Breast epithelium (tissue), 4 donors: ENCODE measurements around the gene CDKN1C. TPM values are rescaled to one million over a fixed set of nuclear protein-coding genes. Genes with fewer than 3 reads are reported as not detected.

ENCODE experiments used
- DNase-seq, 2 donors: peaks; one replicate each; pipeline ENCODE4 v3.0.0-alpha.2; 2019; ENCODE audit warnings: low spot score in 2 of 2
- H3K27ac ChIP-seq, 2 donors: fragments of 200-600 bp; sonication (generic) in 1 of 2; one replicate each; pipeline ENCODE4 v1.5.1; 2016 to 2019; ENCODE audit warnings: mild to moderate bottlenecking in 1 of 2
- H3K27me3 ChIP-seq, 2 donors: fragments of 200-600 bp; sonication (generic) in 1 of 2; one replicate each; pipeline versions ENCODE4 v1.5.1 to v1.6.0; 2017 to 2019; ENCODE audit warnings: control low read depth in 1 of 2, mild to moderate bottlenecking in 1 of 2
- H3K36me3 ChIP-seq: fragments of 200-600 bp; one replicate; pipeline ENCODE4 v1.5.1; 2019
- H3K4me1 ChIP-seq, 2 donors: fragments of 200-600 bp; sonication (generic); one replicate each; pipeline ENCODE4 v1.5.1; 2016 to 2019; ENCODE audit warnings: control low read depth in 1 of 2
- H3K4me3 ChIP-seq, 3 donors: fragments of 200-600 bp; sonication (generic); 1 replicate in 2 of 3; 2 replicates in 1 of 3; pipeline ENCODE4 v1.5.1; 2016 to 2019; ENCODE audit warnings: mild to moderate bottlenecking in 3 of 3, moderate library complexity in 2 of 3
- H3K9me3 ChIP-seq, 2 donors: fragments of 200-600 bp; sonication (generic) in 1 of 2; one replicate each; pipeline ENCODE4 v1.5.1; 2016 to 2019; ENCODE audit warnings: control low read depth in 1 of 2
- POLR2A ChIP-seq: fragments of 450-650 bp; IDR thresholded peaks from one replicate; pipeline ENCODE4 v1.6.1; 2016; ENCODE audit warnings: antibody characterized with exemption, mild to moderate bottlenecking, moderate library complexity
- POLR2AphosphoS5 ChIP-seq, 3 donors: sonication (generic); formaldehyde crosslinking; IDR thresholded peaks; one replicate each; pipeline ENCODE4 v1.6.1; 2017; ENCODE audit warnings: antibody characterized with exemption in 3 of 3
- intact Hi-C: fragments of 100-400 bp; cut with DNase I; formaldehyde crosslinking; loops from one replicate; pipeline ENCODE4 v1.15.1; 2023; ENCODE audit warnings: low total_unique reads
- total RNA-seq, 3 donors: library from RNA; depleted of rRNA; stranded (reverse); fragments of >200 nt; gene quantifications; one replicate each; pipeline ENCODE4 v1.1.0, GENCODE V29; 2016
- TF ChIP-seq, protein P1 (sequence below), 3 donors: fragments of 450-650 bp; IDR thresholded peaks; one replicate each; pipeline ENCODE4 v1.5.1; 2016 to 2017; ENCODE audit warnings: antibody characterized with exemption in 3 of 3, mild to moderate bottlenecking in 3 of 3, moderate library complexity in 3 of 3

CDKN1C gene
- 100 to 1,000 TPM in 1 of 3 donors, 10 to 100 TPM in 2; 48.2 to 136 (median 88.8) TPM for total RNA-seq

DNA sequence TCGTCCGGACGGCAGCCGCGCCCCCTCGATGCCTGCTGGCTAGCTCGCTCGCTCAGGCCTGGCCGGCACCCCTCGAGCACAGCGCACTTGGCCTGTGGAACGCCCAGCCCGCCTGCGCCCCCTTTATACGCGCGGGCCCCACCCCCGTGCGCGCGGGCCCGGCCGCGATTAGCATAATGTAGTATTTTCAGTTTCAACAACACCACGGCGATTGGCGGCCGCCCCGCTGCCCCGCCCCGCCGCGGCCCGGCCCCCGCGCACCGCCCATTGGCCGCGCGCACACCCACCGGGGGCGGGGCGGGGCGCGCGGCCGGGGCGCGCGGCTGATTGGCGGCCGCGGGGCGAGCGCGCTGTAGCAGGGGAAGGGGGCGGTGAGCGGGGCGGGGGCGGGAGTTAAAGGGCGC lies at the start of gene CDKN1C:
TSS of gene CDKN1C (minus strand) at position 98 of the 404 bp plus-strand sequence. CDS start 319 bp downstream, outside the sequence.
- intact Hi-C loops: loop anchor here (10.0 kb wide), 1 partner anchor 181 kb away; no protein-coding TSS in a partner anchor
- peak; percentile 86 to 88 for DNase-seq
- Histone ChIP-seq H3K4me1 (peaks cover 4 to 9% of the 10 kb centered on the region in 2 donors), H3K27ac (peak within 1 kb of the TSS; percentile 86 to 95), H3K27me3 (no peaks in the 10 kb centered on the region), H3K9me3 (no peaks in the 10 kb centered on the region), H3K36me3 (no peaks in the 10 kb centered on the region), H3K4me3 (peak within 1 kb of the TSS; percentile 70 to 98 (median 89))
- TF ChIP-seq, protein P1, sequence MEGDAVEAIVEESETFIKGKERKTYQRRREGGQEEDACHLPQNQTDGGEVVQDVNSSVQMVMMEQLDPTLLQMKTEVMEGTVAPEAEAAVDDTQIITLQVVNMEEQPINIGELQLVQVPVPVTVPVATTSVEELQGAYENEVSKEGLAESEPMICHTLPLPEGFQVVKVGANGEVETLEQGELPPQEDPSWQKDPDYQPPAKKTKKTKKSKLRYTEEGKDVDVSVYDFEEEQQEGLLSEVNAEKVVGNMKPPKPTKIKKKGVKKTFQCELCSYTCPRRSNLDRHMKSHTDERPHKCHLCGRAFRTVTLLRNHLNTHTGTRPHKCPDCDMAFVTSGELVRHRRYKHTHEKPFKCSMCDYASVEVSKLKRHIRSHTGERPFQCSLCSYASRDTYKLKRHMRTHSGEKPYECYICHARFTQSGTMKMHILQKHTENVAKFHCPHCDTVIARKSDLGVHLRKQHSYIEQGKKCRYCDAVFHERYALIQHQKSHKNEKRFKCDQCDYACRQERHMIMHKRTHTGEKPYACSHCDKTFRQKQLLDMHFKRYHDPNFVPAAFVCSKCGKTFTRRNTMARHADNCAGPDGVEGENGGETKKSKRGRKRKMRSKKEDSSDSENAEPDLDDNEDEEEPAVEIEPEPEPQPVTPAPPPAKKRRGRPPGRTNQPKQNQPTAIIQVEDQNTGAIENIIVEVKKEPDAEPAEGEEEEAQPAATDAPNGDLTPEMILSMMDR (IDR thresholded peaks at IDR 0.05): no peak
- TF ChIP-seq POLR2AphosphoS5 (IDR thresholded peaks at IDR 0.05): peak; percentile 91 to 94 (median 92)
- TF ChIP-seq POLR2A: peak; percentile 70

DNA sequence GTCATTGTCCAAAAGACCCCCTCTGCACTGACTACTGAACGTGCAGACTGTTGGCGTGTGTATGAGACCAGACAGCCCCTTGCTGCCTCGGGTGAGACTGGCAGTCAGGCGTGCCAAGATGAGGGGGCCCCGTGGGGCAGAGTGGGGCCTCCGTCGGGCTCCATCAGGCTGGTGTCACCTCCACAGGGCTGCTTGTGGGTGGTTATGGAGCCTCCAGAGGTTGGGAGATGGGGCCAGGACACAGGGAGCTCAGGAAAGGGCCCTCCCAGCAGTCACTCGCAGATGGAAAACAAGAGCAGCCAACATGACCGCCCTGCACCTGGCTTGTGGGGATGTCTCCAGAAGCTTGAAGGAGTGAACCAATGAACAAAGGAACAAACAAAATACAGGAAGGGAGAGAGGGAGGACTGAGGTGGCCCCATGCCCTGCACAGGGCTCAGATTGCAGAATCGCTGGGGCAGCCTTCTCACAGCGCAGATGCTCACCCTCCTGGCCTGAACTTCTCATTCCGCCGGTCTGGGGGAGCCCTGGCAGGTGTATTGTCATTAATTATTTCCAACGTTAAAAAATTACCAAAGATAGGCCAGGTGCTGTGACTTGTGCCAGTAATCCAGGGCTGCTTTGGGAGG lies 49.1 kb upstream of the CDKN1C start:
- intact Hi-C loops: no loop called here
- Histone ChIP-seq H3K27me3 (no peaks in the 10 kb centered on the region), H3K27ac (no peak overlapping the region), H3K4me3 (no peak overlapping the region), H3K9me3 (peaks cover 7 to 8% of the 10 kb centered on the region in 2 donors), H3K4me1 (peaks cover under 1 to 7% of the 10 kb centered on the region in 2 donors), H3K36me3 (no peaks in the 10 kb centered on the region)
- peak in 1 of 2 donors; percentile 43 for DNase-seq
- no peak for TF ChIP-seq POLR2A
- TF ChIP-seq, protein P1 (IDR thresholded peaks at IDR 0.05): no peak
- TF ChIP-seq POLR2AphosphoS5 (IDR thresholded peaks at IDR 0.05): no peak

DNA sequence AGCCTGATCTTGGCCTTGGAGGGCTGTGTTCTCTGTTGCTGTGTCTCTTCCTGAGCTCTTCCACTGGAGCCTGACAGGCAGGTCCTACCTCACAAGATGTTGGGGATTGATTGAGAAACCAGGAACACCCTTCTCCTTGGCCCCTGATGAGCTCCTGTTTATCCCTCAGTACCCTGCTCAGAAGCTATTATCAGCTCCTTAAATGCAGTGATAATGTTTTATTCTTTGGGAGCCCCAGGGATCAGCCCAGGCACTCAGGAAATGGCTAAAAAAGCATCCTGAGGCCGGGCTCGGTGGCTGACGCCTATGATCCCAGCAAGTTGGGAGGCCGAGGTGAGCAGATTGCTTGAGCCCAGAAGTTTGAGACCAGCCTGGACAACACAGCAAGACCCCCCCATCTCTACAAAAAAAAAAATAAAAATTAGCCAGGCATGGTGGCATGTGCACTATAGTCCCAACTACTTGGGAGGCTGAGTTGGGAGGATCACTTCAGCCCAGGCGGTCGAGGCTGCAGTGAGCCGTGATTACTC lies 48.5 kb upstream of the CDKN1C start:
- no peak overlapping the region for H3K4me3 ChIP-seq
- intact Hi-C loops: no loop called here
- peak overlapping the region; percentile 32 to 65 for H3K27ac ChIP-seq
- H3K36me3 ChIP-seq: no peaks in the 10 kb centered on the region
- TF ChIP-seq POLR2A (no peak), POLR2AphosphoS5 (IDR thresholded peaks at IDR 0.05) (no peak)
- TF ChIP-seq, protein P1 (IDR thresholded peaks at IDR 0.05): no peak
- peaks cover 4 to 8% of the 10 kb centered on the region in 2 donors for H3K4me1 ChIP-seq
- no peaks in the 10 kb centered on the region for H3K27me3 ChIP-seq
- no peak for DNase-seq
- H3K9me3 ChIP-seq: peaks cover 7 to 8% of the 10 kb centered on the region in 2 donors

DNA sequence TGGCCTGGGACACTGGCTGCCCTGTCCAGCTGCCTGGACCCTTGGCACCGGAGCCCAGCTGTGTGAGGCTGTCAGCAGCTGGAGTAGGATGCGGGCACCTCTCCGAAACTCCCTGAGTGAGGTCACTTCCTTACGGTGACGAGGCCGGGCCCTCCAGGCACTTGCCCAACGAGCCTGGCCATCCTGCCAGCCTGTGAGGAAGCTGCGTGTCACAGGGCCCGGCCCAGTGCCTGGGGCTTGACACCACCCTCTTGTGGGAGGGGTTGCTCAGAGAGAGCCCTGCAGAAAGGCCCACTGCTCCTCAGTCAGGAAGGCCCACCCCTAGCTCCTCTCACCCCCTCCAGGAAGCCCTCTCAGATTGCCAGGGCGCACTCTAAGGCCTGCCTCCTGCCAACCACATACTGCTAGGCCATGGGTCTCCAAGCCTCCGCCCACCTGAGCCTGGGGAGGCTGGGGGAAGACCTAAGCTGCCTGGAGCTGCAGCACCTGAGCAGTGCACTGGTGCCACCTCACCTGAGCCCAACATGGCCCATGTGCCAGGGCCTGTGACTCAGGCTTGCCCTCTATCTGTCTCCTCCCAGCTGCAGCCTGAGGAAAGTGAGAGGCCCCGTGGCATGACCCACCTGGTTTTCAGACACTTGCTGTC lies 47.9 kb upstream of the CDKN1C start:
- H3K4me3 ChIP-seq: no peak overlapping the region
- peaks cover 7 to 8% of the 10 kb centered on the region in 2 donors for H3K9me3 ChIP-seq
- H3K4me1 ChIP-seq: peaks cover 4 to 8% of the 10 kb centered on the region in 2 donors
- intact Hi-C loops: no loop called here
- no peaks in the 10 kb centered on the region for H3K27me3 ChIP-seq
- DNase-seq: peak; percentile 74 to 76
- TF ChIP-seq POLR2AphosphoS5 (IDR thresholded peaks at IDR 0.05): peak in 1 of 3 donors; percentile 12
- TF ChIP-seq, protein P1 (IDR thresholded peaks at IDR 0.05): no peak
- peak overlapping the region; percentile 65 for H3K27ac ChIP-seq
- H3K36me3 ChIP-seq: no peaks in the 10 kb centered on the region

DNA sequence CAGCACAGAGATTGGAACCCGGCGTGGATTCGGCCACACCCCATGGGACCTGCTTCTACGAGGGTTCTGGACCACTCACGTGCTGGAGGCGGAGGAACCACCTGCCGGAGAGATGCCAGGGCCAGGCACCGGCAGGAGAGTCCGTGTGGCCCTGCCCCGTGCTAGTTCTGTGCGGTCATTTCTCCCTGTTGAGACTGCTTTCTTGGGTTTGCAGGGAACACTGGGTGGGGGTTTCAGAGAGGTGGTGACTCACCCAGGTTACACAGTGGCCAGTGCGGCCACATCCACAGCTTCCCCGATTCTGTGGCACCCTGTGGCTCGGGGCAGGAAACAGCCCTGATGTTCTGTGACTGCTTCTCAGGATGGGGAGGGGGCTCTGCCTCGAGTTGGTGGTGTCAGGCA lies 47.3 kb upstream of the CDKN1C start:
- H3K27ac ChIP-seq: peak overlapping the region; percentile 65
- H3K4me1 ChIP-seq: peaks cover 4 to 8% of the 10 kb centered on the region in 2 donors
- intact Hi-C loops: no loop called here
- DNase-seq: peak in 1 of 2 donors; percentile 51
- no peak overlapping the region for H3K4me3 ChIP-seq
- H3K36me3 ChIP-seq: no peaks in the 10 kb centered on the region
- H3K27me3 ChIP-seq: no peaks in the 10 kb centered on the region
- H3K9me3 ChIP-seq: peaks cover 5 to 7% of the 10 kb centered on the region in 2 donors
- TF ChIP-seq, protein P1 (IDR thresholded peaks at IDR 0.05): no peak
- TF ChIP-seq POLR2A: no peak
- TF ChIP-seq POLR2AphosphoS5 (IDR thresholded peaks at IDR 0.05): no peak
